Peyer's patch (tissue), 4 donors: Measurements from ENCODE around the gene NDUFS5. TPM values are rescaled to one million over a fixed set of nuclear protein-coding genes. Genes with fewer than 3 reads are reported as not detected.

Source experiments
- DNase-seq, 3 donors: peaks; one replicate each; pipeline ENCODE4 v3.0.0-alpha.2; 2017 to 2019
- H3K27ac ChIP-seq, 4 donors: fragments of 200-600 bp; sonication (generic); one replicate each; pipeline ENCODE4 v1.5.1; 2016 to 2019
- H3K27me3 ChIP-seq, 2 donors: fragments of 200-600 bp; sonication (generic); one replicate each; pipeline ENCODE4 v1.5.1; 2019
- H3K36me3 ChIP-seq, 3 donors: fragments of 200-600 bp; sonication (generic); one replicate each; pipeline ENCODE4 v1.5.1; 2016 to 2019
- H3K4me1 ChIP-seq, 4 donors: fragments of 200-600 bp; sonication (generic); one replicate each; pipeline ENCODE4 v1.5.1; 2016 to 2019
- H3K4me3 ChIP-seq, 4 donors: fragments of 200-600 bp; sonication (generic); 1 replicate in 3 of 4; 2 replicates in 1 of 4; pipeline ENCODE4 v1.5.1; 2016 to 2019; ENCODE audit warnings: mild to moderate bottlenecking in 1 of 4
- H3K9me3 ChIP-seq, 4 donors: fragments of 200-600 bp; sonication (generic); one replicate each; pipeline ENCODE4 v1.5.1; 2016 to 2019; ENCODE audit warnings: mild to moderate bottlenecking in 1 of 4
- POLR2A ChIP-seq, 2 donors: fragments of 450-650 bp; IDR thresholded peaks; one replicate each; pipeline ENCODE4 v1.5.1; 2017; ENCODE audit warnings: antibody characterized with exemption in 2 of 2, mild to moderate bottlenecking in 2 of 2, moderate library complexity in 2 of 2
- total RNA-seq, 4 donors: library from RNA; depleted of rRNA; stranded (reverse); fragments of >200 nt; gene quantifications; one replicate each; pipeline ENCODE4 v1.1.0, GENCODE V29; 2016
- TF ChIP-seq, protein P1 (sequence below), 6 experiments: fragments of 450-650 bp in 4 of 6; fragments of 200-600 bp in 2 of 6; sonication (generic) in 1 of 6; IDR thresholded peaks; one replicate each; pipeline ENCODE4 v1.5.1; 2017 to 2019; ENCODE audit warnings: antibody characterized with exemption in 6 of 6, mild to moderate bottlenecking in 3 of 6, moderate library complexity in 1 of 6

NDUFS5 gene
- total RNA-seq, 4 donors from 2014 or later: 192 to 562 (median 213) TPM

DNA sequence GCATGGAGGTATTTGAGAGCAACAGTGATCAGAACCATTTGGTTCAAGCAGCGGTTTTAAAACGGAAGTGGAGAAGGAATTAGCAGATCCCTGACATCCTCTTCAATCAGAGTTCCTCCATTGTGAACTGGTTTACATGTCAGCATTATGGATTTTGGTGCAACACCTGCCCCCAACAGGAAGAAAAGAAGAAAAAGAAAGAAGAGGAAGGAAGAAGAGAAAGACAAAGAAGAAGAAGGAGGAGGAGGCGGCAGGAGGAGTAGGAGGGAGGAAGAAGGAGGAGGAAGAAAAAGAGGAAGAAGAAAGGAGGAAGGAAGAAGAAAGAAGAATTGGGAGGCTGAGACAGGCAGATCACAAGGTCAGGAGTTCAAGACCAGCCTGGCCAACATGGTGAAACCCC is 17.4 kb downstream of the NDUFS5 start:
- Histone ChIP-seq H3K4me1 (no peaks in the 10 kb centered on the region), H3K27ac (no peak overlapping the region), H3K9me3 (no peaks in the 10 kb centered on the region), H3K27me3 (no peaks in the 10 kb centered on the region), H3K36me3 (peaks cover 0 to 37% (median 0%) of the 10 kb centered on the region in 3 donors), H3K4me3 (no peak overlapping the region)
- DNase-seq: no peak
- TF ChIP-seq, protein P1, sequence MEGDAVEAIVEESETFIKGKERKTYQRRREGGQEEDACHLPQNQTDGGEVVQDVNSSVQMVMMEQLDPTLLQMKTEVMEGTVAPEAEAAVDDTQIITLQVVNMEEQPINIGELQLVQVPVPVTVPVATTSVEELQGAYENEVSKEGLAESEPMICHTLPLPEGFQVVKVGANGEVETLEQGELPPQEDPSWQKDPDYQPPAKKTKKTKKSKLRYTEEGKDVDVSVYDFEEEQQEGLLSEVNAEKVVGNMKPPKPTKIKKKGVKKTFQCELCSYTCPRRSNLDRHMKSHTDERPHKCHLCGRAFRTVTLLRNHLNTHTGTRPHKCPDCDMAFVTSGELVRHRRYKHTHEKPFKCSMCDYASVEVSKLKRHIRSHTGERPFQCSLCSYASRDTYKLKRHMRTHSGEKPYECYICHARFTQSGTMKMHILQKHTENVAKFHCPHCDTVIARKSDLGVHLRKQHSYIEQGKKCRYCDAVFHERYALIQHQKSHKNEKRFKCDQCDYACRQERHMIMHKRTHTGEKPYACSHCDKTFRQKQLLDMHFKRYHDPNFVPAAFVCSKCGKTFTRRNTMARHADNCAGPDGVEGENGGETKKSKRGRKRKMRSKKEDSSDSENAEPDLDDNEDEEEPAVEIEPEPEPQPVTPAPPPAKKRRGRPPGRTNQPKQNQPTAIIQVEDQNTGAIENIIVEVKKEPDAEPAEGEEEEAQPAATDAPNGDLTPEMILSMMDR (IDR thresholded peaks at IDR 0.05): no peak
- TF ChIP-seq POLR2A (IDR thresholded peaks at IDR 0.05): no peak

DNA sequence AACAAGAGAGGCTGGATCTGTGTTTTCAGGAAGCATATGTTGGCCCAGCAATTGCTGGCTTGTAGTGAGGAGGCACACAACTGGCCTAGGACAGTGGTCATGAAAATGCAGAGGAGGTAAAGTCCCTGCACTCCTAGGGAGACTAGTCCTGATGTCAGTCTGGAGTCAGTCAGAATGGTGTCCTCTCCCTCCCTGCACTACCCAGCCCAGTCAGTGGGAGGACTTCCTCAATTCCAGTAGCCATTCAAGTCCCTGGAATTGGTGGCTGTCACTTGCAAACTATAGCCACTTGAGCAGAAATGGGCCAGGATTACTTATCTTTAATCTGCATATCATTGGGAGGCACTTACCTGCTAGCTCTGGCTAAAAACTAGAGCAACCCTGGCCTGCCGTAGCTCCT is 18.6 kb downstream of the NDUFS5 start:
- no peak overlapping the region for H3K4me3 ChIP-seq
- H3K4me1 ChIP-seq: no peaks in the 10 kb centered on the region
- H3K27ac ChIP-seq: no peak overlapping the region
- DNase-seq: no peak
- no peaks in the 10 kb centered on the region for H3K27me3 ChIP-seq
- H3K9me3 ChIP-seq: no peaks in the 10 kb centered on the region
- peaks cover 0 to 34% (median 0%) of the 10 kb centered on the region in 3 donors for H3K36me3 ChIP-seq
- TF ChIP-seq, protein P1 (IDR thresholded peaks at IDR 0.05): no peak
- TF ChIP-seq POLR2A (IDR thresholded peaks at IDR 0.05): no peak

DNA sequence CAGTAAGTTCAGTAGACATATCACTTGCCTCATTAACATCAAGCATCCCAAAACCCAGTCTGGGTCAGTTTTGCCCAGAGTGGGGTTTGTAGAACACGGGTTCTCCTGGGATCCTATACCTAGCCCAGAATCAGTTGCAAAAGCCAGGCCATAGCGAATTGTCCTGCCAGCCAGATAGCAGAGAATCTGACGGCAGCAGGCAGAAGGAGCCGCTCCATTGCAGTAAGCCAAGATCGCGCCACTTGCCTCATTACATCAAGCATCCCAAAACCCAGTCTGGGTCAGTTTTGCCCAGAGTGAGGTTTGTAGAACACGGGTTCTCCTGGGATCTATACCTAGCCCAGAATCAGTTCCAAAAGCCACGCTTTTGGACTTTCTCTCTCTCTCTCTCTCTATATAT is 19.1 kb downstream of the NDUFS5 start:
- Histone ChIP-seq H3K4me1 (no peaks in the 10 kb centered on the region), H3K36me3 (peaks cover 0 to 34% (median 0%) of the 10 kb centered on the region in 3 donors), H3K4me3 (no peak overlapping the region), H3K27me3 (no peaks in the 10 kb centered on the region), H3K27ac (no peak overlapping the region), H3K9me3 (no peaks in the 10 kb centered on the region)
- no peak for TF ChIP-seq POLR2A (IDR thresholded peaks at IDR 0.05)
- DNase-seq: no peak

DNA sequence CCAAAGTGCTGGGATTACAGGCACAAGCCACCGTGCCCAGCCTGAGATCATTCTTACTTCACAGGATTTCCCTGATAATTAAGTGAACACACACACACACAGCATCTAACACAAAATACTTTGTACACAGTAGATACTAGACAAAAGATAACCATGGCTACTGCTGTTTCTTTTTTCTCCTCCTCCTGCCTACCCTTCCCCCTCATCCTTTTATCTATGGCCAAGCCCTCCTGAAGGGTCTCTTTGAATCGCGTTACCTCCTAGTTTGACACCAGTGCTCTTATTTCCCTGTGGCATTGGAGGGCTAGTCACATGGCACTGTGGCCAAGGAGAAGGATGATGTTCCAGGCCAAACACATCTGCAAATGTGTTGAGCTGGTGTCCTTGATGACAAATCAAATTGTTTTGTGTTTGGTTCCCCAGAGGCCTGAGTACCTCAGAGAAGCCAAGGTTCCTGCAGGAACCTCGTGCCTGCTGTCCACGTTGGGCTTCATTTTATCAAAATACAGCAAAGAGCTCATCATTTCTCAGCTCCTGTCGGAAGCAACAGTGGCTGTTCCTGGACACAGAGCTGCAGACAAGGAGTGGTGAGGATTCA is 20.6 kb downstream of the NDUFS5 start:
- Histone ChIP-seq H3K27ac (peak overlapping the region in 1 of 4 donors; percentile 14), H3K9me3 (no peaks in the 10 kb centered on the region), H3K36me3 (peaks cover 0 to 25% (median 0%) of the 10 kb centered on the region in 3 donors), H3K4me1 (no peaks in the 10 kb centered on the region), H3K4me3 (no peak overlapping the region), H3K27me3 (no peaks in the 10 kb centered on the region)
- TF ChIP-seq, protein P1 (IDR thresholded peaks at IDR 0.05): no peak
- no peak for TF ChIP-seq POLR2A (IDR thresholded peaks at IDR 0.05)
- DNase-seq: no peak

DNA sequence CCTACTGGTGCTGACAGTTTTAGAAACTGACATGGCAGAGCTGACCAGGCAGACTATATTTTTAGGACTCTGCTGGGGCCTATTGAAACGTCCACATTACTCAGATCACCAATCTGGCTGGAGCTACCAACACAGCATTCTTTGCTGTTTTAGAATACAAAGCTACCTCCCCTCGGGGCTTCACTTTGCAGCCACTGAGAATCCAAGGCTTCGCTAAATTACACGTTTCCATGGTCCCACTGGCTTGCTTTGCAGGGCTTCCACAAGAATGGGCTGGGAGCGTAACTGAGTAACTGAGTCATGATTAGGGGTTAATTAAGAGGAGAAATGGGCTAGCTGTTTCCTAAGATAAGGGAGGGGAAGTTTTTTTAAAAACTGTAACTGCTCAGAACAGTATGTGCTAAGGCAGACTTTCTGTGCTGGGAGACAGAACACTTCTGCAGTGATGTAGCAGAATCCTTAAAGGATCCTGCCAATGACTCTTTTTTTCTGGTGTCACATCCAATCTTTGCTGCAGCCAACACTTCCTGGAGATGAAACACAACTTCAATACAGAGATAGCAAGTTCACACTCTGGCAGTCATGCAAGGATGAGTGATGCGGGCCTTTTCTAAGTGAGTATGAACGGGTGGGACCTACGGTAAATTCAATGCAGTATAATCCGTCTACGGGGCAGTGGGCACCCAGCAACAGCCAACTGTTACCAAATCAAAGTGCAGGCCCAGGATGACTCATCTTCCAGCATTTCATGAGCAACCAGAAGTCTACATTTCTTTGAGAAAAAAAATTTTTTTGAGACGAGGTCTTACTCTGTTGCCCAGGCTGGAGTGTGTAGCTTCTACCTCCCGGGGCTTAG is 21.5 kb downstream of the NDUFS5 start:
- Histone ChIP-seq H3K36me3 (peaks cover 0 to 24% (median 0%) of the 10 kb centered on the region in 3 donors), H3K4me1 (no peaks in the 10 kb centered on the region), H3K9me3 (no peaks in the 10 kb centered on the region), H3K27ac (peak overlapping the region in 1 of 4 donors; percentile 14), H3K4me3 (no peak overlapping the region), H3K27me3 (no peaks in the 10 kb centered on the region)
- DNase-seq: peak in 1 of 3 donors; percentile 45
- TF ChIP-seq, protein P1 (IDR thresholded peaks at IDR 0.05): no peak
- no peak for TF ChIP-seq POLR2A (IDR thresholded peaks at IDR 0.05)

DNA sequence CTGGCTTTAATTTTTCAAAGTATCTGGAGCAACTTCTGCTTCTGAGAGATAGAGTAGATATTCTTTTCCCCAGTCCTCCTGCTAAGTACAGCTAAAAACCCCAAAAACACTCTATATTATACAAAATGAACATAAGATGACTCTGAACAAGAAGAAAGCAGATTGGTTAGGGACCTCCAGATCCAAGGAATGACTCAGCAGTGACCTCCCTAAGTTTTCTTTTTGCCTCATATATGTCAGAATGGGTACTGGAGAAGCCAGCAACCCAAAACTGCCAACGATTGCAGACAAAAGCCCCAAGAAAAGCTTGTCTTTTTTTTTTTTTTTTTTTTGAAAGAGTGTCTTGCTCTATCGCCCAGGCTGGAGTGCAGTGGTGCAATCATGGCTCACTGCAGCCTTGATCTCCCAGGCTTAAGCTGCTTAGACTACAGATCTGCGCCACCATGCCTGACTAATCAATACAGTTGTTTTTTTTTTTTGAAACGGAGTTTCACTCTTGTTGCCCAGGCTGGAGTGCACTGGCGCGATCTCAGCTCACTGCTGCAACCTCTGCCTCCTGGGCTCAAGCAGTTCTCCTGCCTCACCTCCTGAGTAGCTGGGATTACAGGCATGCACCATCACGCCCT is 22.7 kb downstream of the NDUFS5 start:
- Histone ChIP-seq H3K27ac (no peak overlapping the region), H3K36me3 (peaks cover 0 to 15% (median 0%) of the 10 kb centered on the region in 3 donors)
- TF ChIP-seq POLR2A (IDR thresholded peaks at IDR 0.05): no peak
- TF ChIP-seq, protein P1 (IDR thresholded peaks at IDR 0.05): no peak

More for the DNA sequence above, 22.7 kb downstream of the NDUFS5 start:
- Histone ChIP-seq H3K4me3 (no peak overlapping the region), H3K4me1 (no peaks in the 10 kb centered on the region), H3K9me3 (no peaks in the 10 kb centered on the region), H3K27me3 (no peaks in the 10 kb centered on the region)
- peak in 1 of 3 donors; percentile 2 for DNase-seq
